ENCODE data around the gene COL6A2. TPM values are rescaled to one million over a fixed set of nuclear protein-coding genes. Genes with fewer than 3 reads are reported as not detected.

The COL6A2 gene
- total and polyA plus RNA-seq, 2 of the 13 experiments (the other 11 are each of a cell fraction or from before 2014, with no cell fraction given), result 0.07 to 0.41 TPM

DNA sequence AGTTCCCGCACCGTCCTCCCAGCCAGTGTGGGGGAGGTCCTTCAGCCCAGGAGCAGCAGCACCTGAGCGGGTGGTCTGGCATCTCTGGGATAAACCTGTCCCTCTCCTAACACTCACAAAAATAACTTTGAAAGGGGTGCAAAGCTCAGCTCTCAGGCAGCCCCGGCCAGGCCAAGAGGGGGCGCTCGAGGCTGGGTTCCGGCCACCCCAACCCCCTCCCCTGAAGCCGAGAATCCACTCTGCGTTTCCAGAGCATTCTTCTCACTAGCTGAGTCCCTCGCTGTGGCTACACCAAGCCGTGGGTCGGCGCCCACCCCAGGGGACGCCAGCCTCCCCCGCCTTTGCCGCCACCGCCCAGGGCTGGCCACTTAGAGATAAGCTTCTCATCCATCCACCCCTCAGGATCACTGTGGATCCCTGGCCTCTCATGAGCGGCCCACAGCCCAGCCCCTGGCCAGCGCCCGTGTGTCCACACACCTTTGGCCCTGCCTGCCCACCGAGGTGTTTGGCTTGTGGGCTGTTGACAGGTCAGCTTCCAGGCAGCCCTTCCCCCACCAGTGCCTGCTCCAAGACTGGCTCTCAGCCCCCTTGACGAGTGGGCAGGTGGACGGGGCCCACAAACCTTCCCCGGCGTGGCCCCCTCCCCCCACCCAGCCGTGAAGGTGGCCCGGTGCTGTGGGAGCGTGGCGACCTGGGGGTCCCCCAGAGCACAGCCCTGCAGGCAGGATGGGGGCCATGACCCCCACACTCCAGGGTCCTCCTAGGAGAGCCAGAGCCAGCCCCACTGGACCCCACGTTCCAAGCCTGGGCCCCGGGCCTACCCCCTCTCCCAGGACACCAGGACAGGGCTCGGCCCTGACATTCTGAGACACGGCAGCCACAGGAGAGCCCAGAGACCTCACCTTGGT, 55.6 kb downstream of the COL6A2 start (continued):
- 0 out of 2 replicates have a peak, but pooled peaks have one; percentile 30 for TF ChIP-seq RARG (CRISPR knock-in tag; IDR thresholded peaks at IDR 0.05; ENCODE audit: low read depth)
- no peak for TF ChIP-seq GTF2F1 (IDR thresholded peaks at IDR 0.05; ENCODE audit: low read length)
- TF ChIP-seq, protein P1, sequence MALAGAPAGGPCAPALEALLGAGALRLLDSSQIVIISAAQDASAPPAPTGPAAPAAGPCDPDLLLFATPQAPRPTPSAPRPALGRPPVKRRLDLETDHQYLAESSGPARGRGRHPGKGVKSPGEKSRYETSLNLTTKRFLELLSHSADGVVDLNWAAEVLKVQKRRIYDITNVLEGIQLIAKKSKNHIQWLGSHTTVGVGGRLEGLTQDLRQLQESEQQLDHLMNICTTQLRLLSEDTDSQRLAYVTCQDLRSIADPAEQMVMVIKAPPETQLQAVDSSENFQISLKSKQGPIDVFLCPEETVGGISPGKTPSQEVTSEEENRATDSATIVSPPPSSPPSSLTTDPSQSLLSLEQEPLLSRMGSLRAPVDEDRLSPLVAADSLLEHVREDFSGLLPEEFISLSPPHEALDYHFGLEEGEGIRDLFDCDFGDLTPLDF (CRISPR knock-in tag; IDR thresholded peaks at IDR 0.05), result no peak
- peak; percentile 82; the same call in 1 of the 2 replicates for TF ChIP-seq PCBP1 (IDR thresholded peaks at IDR 0.05; ENCODE audit: borderline replicate concordance, low read depth, low read length)
- no peak for TF ChIP-seq HNRNPH1 (optimal IDR thresholded peaks at IDR 0.05; ENCODE audit: low read depth, low read length)
- no peak for TF ChIP-seq ZNF138 (CRISPR knock-in tag; IDR thresholded peaks at IDR 0.05; ENCODE audit: low read depth)
- TF ChIP-seq BRD4 (CRISPR knock-in tag; IDR thresholded peaks at IDR 0.05), result 0 out of 2 replicates have a peak, but pooled peaks have one; percentile 18
- TF ChIP-seq ZSCAN20 (CRISPR knock-in tag; IDR thresholded peaks at IDR 0.05; ENCODE audit: borderline replicate concordance), result peak; percentile 27; the same call in 1 of the 2 replicates
- TF ChIP-seq, protein P2, sequence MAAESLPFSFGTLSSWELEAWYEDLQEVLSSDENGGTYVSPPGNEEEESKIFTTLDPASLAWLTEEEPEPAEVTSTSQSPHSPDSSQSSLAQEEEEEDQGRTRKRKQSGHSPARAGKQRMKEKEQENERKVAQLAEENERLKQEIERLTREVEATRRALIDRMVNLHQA (CRISPR knock-in tag; IDR thresholded peaks at IDR 0.05), result no peak
- TF ChIP-seq, protein P3, sequence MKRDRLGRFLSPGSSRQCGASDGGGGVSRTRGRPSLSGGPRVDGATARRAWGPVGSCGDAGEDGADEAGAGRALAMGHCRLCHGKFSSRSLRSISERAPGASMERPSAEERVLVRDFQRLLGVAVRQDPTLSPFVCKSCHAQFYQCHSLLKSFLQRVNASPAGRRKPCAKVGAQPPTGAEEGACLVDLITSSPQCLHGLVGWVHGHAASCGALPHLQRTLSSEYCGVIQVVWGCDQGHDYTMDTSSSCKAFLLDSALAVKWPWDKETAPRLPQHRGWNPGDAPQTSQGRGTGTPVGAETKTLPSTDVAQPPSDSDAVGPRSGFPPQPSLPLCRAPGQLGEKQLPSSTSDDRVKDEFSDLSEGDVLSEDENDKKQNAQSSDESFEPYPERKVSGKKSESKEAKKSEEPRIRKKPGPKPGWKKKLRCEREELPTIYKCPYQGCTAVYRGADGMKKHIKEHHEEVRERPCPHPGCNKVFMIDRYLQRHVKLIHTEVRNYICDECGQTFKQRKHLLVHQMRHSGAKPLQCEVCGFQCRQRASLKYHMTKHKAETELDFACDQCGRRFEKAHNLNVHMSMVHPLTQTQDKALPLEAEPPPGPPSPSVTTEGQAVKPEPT (CRISPR knock-in tag; IDR thresholded peaks at IDR 0.05; ENCODE audit: low read depth), result no peak
- no peak for TF ChIP-seq ZNF660 (CRISPR knock-in tag; IDR thresholded peaks at IDR 0.05; ENCODE audit: borderline replicate concordance, low read depth)
- TF ChIP-seq ZNF839 (CRISPR knock-in tag; IDR thresholded peaks at IDR 0.05; ENCODE audit: borderline replicate concordance), result peak; percentile 68; the same call in 1 of the 2 replicates
- 0 out of 2 replicates have a peak, but pooled peaks have one; percentile 41 for TF ChIP-seq ZNF264 (CRISPR knock-in tag; IDR thresholded peaks at IDR 0.05)
- no peak for TF ChIP-seq RFX1 (IDR thresholded peaks at IDR 0.05)
- no peak; the same call in 1 of the 2 replicates for TF ChIP-seq SAFB2 (CRISPR knock-in tag; IDR thresholded peaks at IDR 0.05; ENCODE audit: borderline replicate concordance, low read depth)
- TF ChIP-seq, protein P4, sequence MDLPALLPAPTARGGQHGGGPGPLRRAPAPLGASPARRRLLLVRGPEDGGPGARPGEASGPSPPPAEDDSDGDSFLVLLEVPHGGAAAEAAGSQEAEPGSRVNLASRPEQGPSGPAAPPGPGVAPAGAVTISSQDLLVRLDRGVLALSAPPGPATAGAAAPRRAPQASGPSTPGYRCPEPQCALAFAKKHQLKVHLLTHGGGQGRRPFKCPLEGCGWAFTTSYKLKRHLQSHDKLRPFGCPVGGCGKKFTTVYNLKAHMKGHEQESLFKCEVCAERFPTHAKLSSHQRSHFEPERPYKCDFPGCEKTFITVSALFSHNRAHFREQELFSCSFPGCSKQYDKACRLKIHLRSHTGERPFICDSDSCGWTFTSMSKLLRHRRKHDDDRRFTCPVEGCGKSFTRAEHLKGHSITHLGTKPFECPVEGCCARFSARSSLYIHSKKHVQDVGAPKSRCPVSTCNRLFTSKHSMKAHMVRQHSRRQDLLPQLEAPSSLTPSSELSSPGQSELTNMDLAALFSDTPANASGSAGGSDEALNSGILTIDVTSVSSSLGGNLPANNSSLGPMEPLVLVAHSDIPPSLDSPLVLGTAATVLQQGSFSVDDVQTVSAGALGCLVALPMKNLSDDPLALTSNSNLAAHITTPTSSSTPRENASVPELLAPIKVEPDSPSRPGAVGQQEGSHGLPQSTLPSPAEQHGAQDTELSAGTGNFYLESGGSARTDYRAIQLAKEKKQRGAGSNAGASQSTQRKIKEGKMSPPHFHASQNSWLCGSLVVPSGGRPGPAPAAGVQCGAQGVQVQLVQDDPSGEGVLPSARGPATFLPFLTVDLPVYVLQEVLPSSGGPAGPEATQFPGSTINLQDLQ (CRISPR knock-in tag; IDR thresholded peaks at IDR 0.05), result no peak
- TF ChIP-seq, protein P5, sequence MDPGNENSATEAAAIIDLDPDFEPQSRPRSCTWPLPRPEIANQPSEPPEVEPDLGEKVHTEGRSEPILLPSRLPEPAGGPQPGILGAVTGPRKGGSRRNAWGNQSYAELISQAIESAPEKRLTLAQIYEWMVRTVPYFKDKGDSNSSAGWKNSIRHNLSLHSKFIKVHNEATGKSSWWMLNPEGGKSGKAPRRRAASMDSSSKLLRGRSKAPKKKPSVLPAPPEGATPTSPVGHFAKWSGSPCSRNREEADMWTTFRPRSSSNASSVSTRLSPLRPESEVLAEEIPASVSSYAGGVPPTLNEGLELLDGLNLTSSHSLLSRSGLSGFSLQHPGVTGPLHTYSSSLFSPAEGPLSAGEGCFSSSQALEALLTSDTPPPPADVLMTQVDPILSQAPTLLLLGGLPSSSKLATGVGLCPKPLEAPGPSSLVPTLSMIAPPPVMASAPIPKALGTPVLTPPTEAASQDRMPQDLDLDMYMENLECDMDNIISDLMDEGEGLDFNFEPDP (CRISPR knock-in tag; conservative IDR thresholded peaks at IDR 0.05), result 0 out of 2 replicates have a peak, but pooled peaks have one; percentile 77
- no peak for TF ChIP-seq ZNF180 (CRISPR knock-in tag; IDR thresholded peaks at IDR 0.05; ENCODE audit: borderline replicate concordance, low read depth)
- TF ChIP-seq POGZ (CRISPR knock-in tag; IDR thresholded peaks at IDR 0.05), result no peak
- no peak for TF ChIP-seq PAF1 (CRISPR knock-in tag; IDR thresholded peaks at IDR 0.05)
- TF ChIP-seq, protein P6, sequence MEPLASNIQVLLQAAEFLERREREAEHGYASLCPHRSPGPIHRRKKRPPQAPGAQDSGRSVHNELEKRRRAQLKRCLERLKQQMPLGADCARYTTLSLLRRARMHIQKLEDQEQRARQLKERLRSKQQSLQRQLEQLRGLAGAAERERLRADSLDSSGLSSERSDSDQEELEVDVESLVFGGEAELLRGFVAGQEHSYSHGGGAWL (CRISPR knock-in tag; IDR thresholded peaks at IDR 0.05), result peak; percentile 62; the same call in 1 of the 2 replicates
